H9 (cell line): ENCODE results near the gene COL4A1. TPM values are rescaled to one million over a fixed set of nuclear protein-coding genes. Genes with fewer than 3 reads are reported as not detected.

Experiments used
- DNase-seq: peaks from one replicate; pipeline ENCODE4 v3.0.0-alpha.2; 2017
- H2AFZ ChIP-seq: one replicate; pipeline ENCODE4 v1.6.1; 2013; ENCODE audit warnings: mild to moderate bottlenecking, low read length, control low read depth, moderate library complexity
- H2AK5ac ChIP-seq: 2 replicates; pipeline ENCODE4 v1.6.1; 2013; ENCODE audit warnings: low read length, control low read depth, mixed read lengths; ENCODE audit not compliant: insufficient read length
- H2BK120ac ChIP-seq: one replicate; pipeline ENCODE4 v1.6.1; 2013; ENCODE audit warnings: low read depth, mild to moderate bottlenecking, low read length, control low read depth, inconsistent platforms; ENCODE audit not compliant: poor library complexity, severe bottlenecking
- H2BK12ac ChIP-seq: 2 replicates; pipeline ENCODE4 v1.6.1; 2013; ENCODE audit warnings: low read length, control low read depth, mixed read lengths, low read depth; ENCODE audit not compliant: insufficient read length
- H2BK15ac ChIP-seq: 2 replicates; pipeline ENCODE4 v1.6.1; 2013; ENCODE audit warnings: low read depth, low read length, control low read depth
- H2BK20ac ChIP-seq: one replicate; pipeline ENCODE4 v1.6.1; 2013; ENCODE audit warnings: low read depth, mild to moderate bottlenecking, low read length, control low read depth, inconsistent platforms; ENCODE audit not compliant: poor library complexity, severe bottlenecking
- H2BK5ac ChIP-seq: 2 replicates; pipeline ENCODE4 v1.6.1; 2013; ENCODE audit warnings: low read length, control low read depth, mixed read lengths; ENCODE audit not compliant: insufficient read length
- H3K14ac ChIP-seq: 2 replicates; pipeline ENCODE4 v1.6.1; 2013; ENCODE audit warnings: low read length, control low read depth; ENCODE audit not compliant: insufficient read depth
- H3K18ac ChIP-seq: 2 replicates; pipeline ENCODE4 v1.6.1; 2013; ENCODE audit warnings: low read depth, mild to moderate bottlenecking, mixed read lengths, low read length, control low read depth; ENCODE audit not compliant: insufficient read length
- H3K23ac ChIP-seq: 2 replicates; pipeline ENCODE4 v1.6.1; 2013; ENCODE audit warnings: low read length, control low read depth, mixed read lengths, low read depth; ENCODE audit not compliant: insufficient read length
- H3K23me2 ChIP-seq: 2 replicates; pipeline ENCODE4 v1.6.1; 2013; ENCODE audit warnings: low read depth, mild to moderate bottlenecking, mixed read lengths, low read length, control low read depth; ENCODE audit not compliant: insufficient read length, poor library complexity, severe bottlenecking
- H3K27ac ChIP-seq: 2 replicates; pipeline ENCODE4 v1.5.1; 2013; ENCODE audit warnings: low read length, control low read depth, mixed read lengths, low read depth; ENCODE audit not compliant: insufficient read length
- H3K27me3 ChIP-seq: 2 replicates; pipeline ENCODE4 v1.6.1; 2013; ENCODE audit warnings: low read length, control low read depth, inconsistent platforms; ENCODE audit not compliant: insufficient read depth
- H3K4ac ChIP-seq: 2 replicates; pipeline ENCODE4 v1.6.1; 2013; ENCODE audit warnings: low read depth, mild to moderate bottlenecking, control low read depth, inconsistent platforms, low read length, moderate library complexity
- H3K4me1 ChIP-seq: 2 replicates; pipeline ENCODE4 v1.6.1; 2013; ENCODE audit warnings: low read length, control low read depth, inconsistent platforms; ENCODE audit not compliant: insufficient read depth
- H3K4me2 ChIP-seq: 2 replicates; pipeline ENCODE4 v1.6.1; 2013; ENCODE audit warnings: low read length, control low read depth, mixed read lengths; ENCODE audit not compliant: insufficient read length, insufficient read depth
- H3K56ac ChIP-seq: 2 replicates; pipeline ENCODE4 v1.6.1; 2013; ENCODE audit warnings: low read depth, mild to moderate bottlenecking, mixed read lengths, low read length, control low read depth; ENCODE audit not compliant: insufficient read length
- H3K79me1 ChIP-seq: 2 replicates; pipeline ENCODE4 v1.6.1; 2013; ENCODE audit warnings: low read depth, mild to moderate bottlenecking, moderate library complexity, low read length, control low read depth, inconsistent platforms; ENCODE audit not compliant: insufficient read depth, poor library complexity, severe bottlenecking
- H3K79me2 ChIP-seq: 2 replicates; pipeline ENCODE4 v1.6.1; 2013; ENCODE audit warnings: low read length, control low read depth, inconsistent platforms; ENCODE audit not compliant: insufficient read depth
- H3K9ac ChIP-seq: 2 replicates; pipeline ENCODE4 v1.6.1; 2013; ENCODE audit warnings: low read length, control low read depth, mixed read lengths; ENCODE audit not compliant: insufficient read length; ENCODE audit errors: extremely low read depth
- H3K9me3 ChIP-seq: one replicate; pipeline ENCODE4 v1.6.1; 2013; ENCODE audit warnings: low read depth, low read length, inconsistent platforms; ENCODE audit not compliant: control insufficient read depth
- H3T11ph ChIP-seq: one replicate; pipeline ENCODE4 v1.6.1; 2013; ENCODE audit warnings: mild to moderate bottlenecking, low read length, control low read depth, inconsistent platforms
- H4K20me1 ChIP-seq: one replicate; pipeline ENCODE4 v1.6.1; 2013; ENCODE audit not compliant: control insufficient read depth, insufficient read length, insufficient read depth
- H4K5ac ChIP-seq: 2 replicates; pipeline ENCODE4 v1.6.1; 2013; ENCODE audit warnings: low read depth, mild to moderate bottlenecking, mixed read lengths, low read length, control low read depth; ENCODE audit not compliant: insufficient read length
- H4K8ac ChIP-seq: replicated peaks from 2 replicates; pipeline ENCODE4 v1.6.1; 2013; ENCODE audit warnings: low read length, control low read depth, mixed read lengths, low read depth; ENCODE audit not compliant: insufficient read length
- H4K91ac ChIP-seq: 2 replicates; pipeline ENCODE4 v1.6.1; 2013; ENCODE audit warnings: low read depth, mild to moderate bottlenecking, moderate library complexity, mixed read lengths, low read length, control low read depth; ENCODE audit not compliant: insufficient read length
- H3K27ac Mint-ChIP-seq, 3 experiments: 2 replicates in 2 of 3; 3 replicates in 1 of 3; pipeline ENCODE4 v1.8.0; 2020 to 2021; ENCODE audit warnings: mixed read lengths in 3 of 3, mild to moderate bottlenecking in 1 of 3, moderate library complexity in 1 of 3
- H3K27me3 Mint-ChIP-seq: 2 replicates; pipeline ENCODE4 v1.8.0; 2021; ENCODE audit warnings: low read depth, mild to moderate bottlenecking, moderate library complexity, mixed read lengths
- H3K36me3 Mint-ChIP-seq, 3 experiments: 2 replicates in 2 of 3; 3 replicates in 1 of 3; pipeline ENCODE4 v1.8.0; 2020 to 2021; ENCODE audit warnings: low read depth in 3 of 3, mixed read lengths in 3 of 3; ENCODE audit not compliant: insufficient read depth in 1 of 3
- H3K4me1 Mint-ChIP-seq, 2 experiments: 2 replicates each; pipeline ENCODE4 v1.8.0; 2020; ENCODE audit warnings: mixed read lengths in 2 of 2
- H3K4me3 Mint-ChIP-seq, 2 experiments: 2 replicates in 1 of 2; 3 replicates in 1 of 2; pipeline ENCODE4 v1.8.0; 2020 to 2021; ENCODE audit warnings: mild to moderate bottlenecking in 2 of 2, mixed read lengths in 2 of 2, moderate library complexity in 1 of 2
- H3K9me3 Mint-ChIP-seq, 2 experiments: 2 replicates in 1 of 2; 3 replicates in 1 of 2; pipeline ENCODE4 v1.8.0; 2020; ENCODE audit warnings: mild to moderate bottlenecking in 2 of 2, mixed read lengths in 2 of 2, moderate library complexity in 1 of 2
- CTCF ChIP-seq: fragments of 200-600 bp; sonication (generic); conservative IDR thresholded peaks from 3 replicates; pipeline ENCODE4 v1.8.0; 2021; ENCODE audit warnings: antibody characterized with exemption, mild to moderate bottlenecking
- WGBS: extraction: QIAGEN DNeasy Blood & Tissue Kit; methylation state at CpG from one replicate; pipeline ENCODE4 v1.1.7; 2013; ENCODE audit warnings: missing lambda C conversion rate, low lambda C conversion rate, mixed read lengths; ENCODE audit not compliant: insufficient read length; ENCODE audit errors: extremely low coverage; 5-methylcytosine and 5-hydroxymethylcytosine counted together
- total RNA-seq: library from RNA; stranded (reverse); gene quantifications from 2 replicates; pipeline ENCODE4 v1.2.1, GENCODE V29; 2021

Gene COL4A1
- total RNA-seq, 1 experiment from 2014 or later = 73.1 TPM

GRCh38 chr13:110307767-110308655 is 1.1 kb upstream of the COL4A1 start:
- DNase-seq = peak; percentile 51
- Histone ChIP-seq H2BK15ac (no peak overlapping the region), H2AK5ac (no peak overlapping the region), H4K20me1 (no peaks in the 10 kb centered on the region), H3T11ph (no peak overlapping the region), H3K4me1 (no peaks in the 10 kb centered on the region), H3K4me2 (peak overlapping the region; percentile 80), H4K91ac (no peak overlapping the region), H3K18ac (peak overlapping the region; percentile 15), H3K27ac (no peak overlapping the region), H4K5ac (no peak overlapping the region), H3K23ac (no peak overlapping the region), H3K79me2 (no peaks in the 10 kb centered on the region; the same call in 1 of the 2 replicates), H2BK120ac (no peak overlapping the region), H2BK12ac (no peak overlapping the region), H3K9me3 (no peaks in the 10 kb centered on the region), H4K8ac (no peak overlapping the region), H3K4ac (no peak overlapping the region), H3K79me1 (no peaks in the 10 kb centered on the region), H3K27me3 (no peaks in the 10 kb centered on the region; the same call in 1 of the 2 replicates), H3K14ac (peak overlapping the region; percentile 75; the same call in 1 of the 2 replicates), H2AFZ (no peak overlapping the region), H3K23me2 (peaks cover 20% of the 10 kb centered on the region), H2BK20ac (no peak overlapping the region), H3K56ac (no peak overlapping the region), H3K9ac (peak overlapping the region; percentile 48), H2BK5ac (no peak overlapping the region)
- peaks cover 31% of the 10 kb centered on the region for H3K27me3 Mint-ChIP-seq
- peaks cover 25 to 34% of the 10 kb centered on the region in 2 experiments for H3K4me1 Mint-ChIP-seq
- peak overlapping the region; percentile 78 to 96 for H3K4me3 Mint-ChIP-seq
- H3K27ac Mint-ChIP-seq = peak overlapping the region in 2 of 3 experiments; percentile 92 to 93; a peak in 4 of 7 replicates
- WGBS = no CpG with 5 or more reads among the region's 64 CpGs
- H3K36me3 Mint-ChIP-seq = peaks cover 6 to 16% (median 10%) of the 10 kb centered on the region in 3 experiments
- TF ChIP-seq CTCF = no peak
- no peaks in the 10 kb centered on the region; a peak in 1 of 5 replicates for H3K9me3 Mint-ChIP-seq
